ENCODE results near the gene CEP350.

The CEP350 gene

GRCh38 chr1:180160357-180160756 is 205.7 kb downstream of the CEP350 start:
- no peak overlapping the region for H2BK5ac ChIP-seq (ENCODE audit: low read depth, low read length, poor library complexity)
- no peak overlapping the region for H3K18ac ChIP-seq (ENCODE audit: low read length)
- H3K4me3 ChIP-seq (ENCODE audit: low read depth, low read length) = no peak overlapping the region
- H3K79me1 ChIP-seq (ENCODE audit: low read length) = peaks cover under 1% of the 10 kb centered on the region
- H2AK5ac ChIP-seq (ENCODE audit: low read length) = no peak overlapping the region
- H3K27me3 ChIP-seq (ENCODE audit: insufficient read depth, low read length) = no peaks in the 10 kb centered on the region
- H3K23ac ChIP-seq (ENCODE audit: low read length) = no peak overlapping the region
- no peak overlapping the region for H3K27ac ChIP-seq (ENCODE audit: low read depth, low read length)
- no CpG with 5 or more reads among the region's 1 CpG for WGBS (ENCODE audit: extremely low coverage, insufficient coverage, insufficient read length)
- peaks cover 2% of the 10 kb centered on the region for H3K9me3 ChIP-seq (ENCODE audit: insufficient read depth, low read depth, low read length)
- no peak overlapping the region for H2AFZ ChIP-seq (ENCODE audit: insufficient read depth, low read length, poor library complexity)
- H3K14ac ChIP-seq (ENCODE audit: low read length) = no peak overlapping the region
- DNase-seq = no peak
- H3K4ac ChIP-seq (ENCODE audit: low read depth, low read length) = no peak overlapping the region
- no peak overlapping the region for H2BK120ac ChIP-seq (ENCODE audit: insufficient read depth, low read length, poor library complexity)
- no peak overlapping the region for H4K8ac ChIP-seq (ENCODE audit: low read depth, low read length)
- peaks cover 5% of the 10 kb centered on the region for H3K79me2 ChIP-seq (ENCODE audit: control insufficient read depth, insufficient read depth, low read length, poor library complexity)
- H4K91ac ChIP-seq (ENCODE audit: low read depth, low read length) = no peak overlapping the region
- peaks cover 0 to 5% of the 10 kb centered on the region in 2 experiments for H3K36me3 ChIP-seq (ENCODE audit: control insufficient read depth in 1 of 2, insufficient read depth in 2 of 2, low read length in 2 of 2)
- H4K12ac ChIP-seq (ENCODE audit: low read depth, low read length) = no peak overlapping the region
- H3K9ac ChIP-seq (ENCODE audit: low read length) = no peak overlapping the region
- H3K4me2 ChIP-seq (ENCODE audit: low read length) = no peak overlapping the region
- H2BK12ac ChIP-seq (ENCODE audit: low read length) = no peak overlapping the region
- peaks cover 8 to 10% of the 10 kb centered on the region in 2 experiments for H3K4me1 ChIP-seq (ENCODE audit: control insufficient read depth in 1 of 2, insufficient read depth in 2 of 2, low read length in 2 of 2)

GRCh38 chr1:180163041-180163440 is 208.4 kb downstream of the CEP350 start:
- DNase-seq = no peak
- no peaks in the 10 kb centered on the region for H3K27me3 ChIP-seq (ENCODE audit: insufficient read depth, low read length)
- WGBS (ENCODE audit: extremely low coverage, insufficient coverage, insufficient read length) = 100% methylated on average over 1 of the region's 2 CpGs

More at GRCh38 chr1:180163041-180163440, 208.4 kb downstream of the CEP350 start:
- Histone ChIP-seq H3K4me3 (ENCODE audit: low read depth, low read length) (no peak overlapping the region), H2AK5ac (ENCODE audit: low read length) (no peak overlapping the region), H3K4me2 (ENCODE audit: low read length) (no peak overlapping the region), H3K4ac (ENCODE audit: low read depth, low read length) (no peak overlapping the region), H2BK120ac (ENCODE audit: insufficient read depth, low read length, poor library complexity) (no peak overlapping the region), H3K4me1 (ENCODE audit: control insufficient read depth in 1 of 2, insufficient read depth in 2 of 2, low read length in 2 of 2) (peaks cover 8 to 15% of the 10 kb centered on the region in 2 experiments), H3K36me3 (ENCODE audit: control insufficient read depth in 1 of 2, insufficient read depth in 2 of 2, low read length in 2 of 2) (peaks cover 0 to 8% of the 10 kb centered on the region in 2 experiments), H3K79me2 (ENCODE audit: control insufficient read depth, insufficient read depth, low read length, poor library complexity) (peaks cover 2% of the 10 kb centered on the region), H3K9me3 (ENCODE audit: insufficient read depth, low read depth, low read length) (peaks cover 1% of the 10 kb centered on the region), H3K23ac (ENCODE audit: low read length) (no peak overlapping the region), H3K18ac (ENCODE audit: low read length) (no peak overlapping the region), H3K14ac (ENCODE audit: low read length) (no peak overlapping the region), H3K9ac (ENCODE audit: low read length) (no peak overlapping the region), H3K79me1 (ENCODE audit: low read length) (no peaks in the 10 kb centered on the region), H2BK5ac (ENCODE audit: low read depth, low read length, poor library complexity) (no peak overlapping the region), H3K27ac (ENCODE audit: low read depth, low read length) (no peak overlapping the region), H2BK12ac (ENCODE audit: low read length) (no peak overlapping the region), H2AFZ (ENCODE audit: insufficient read depth, low read length, poor library complexity) (no peak overlapping the region), H4K8ac (ENCODE audit: low read depth, low read length) (no peak overlapping the region), H4K12ac (ENCODE audit: low read depth, low read length) (no peak overlapping the region), H4K91ac (ENCODE audit: low read depth, low read length) (no peak overlapping the region)

Data from trophoblast cell (in vitro differentiated cells and primary cell).